GM20000 (cell line): Measurements from ENCODE around the gene GPR15.

Experiments used
- DNase-seq: peaks from one replicate; pipeline ENCODE4 v3.0.0; 2012; ENCODE audit warnings: low spot score
- CTCF ChIP-seq: IDR thresholded peaks from 2 replicates; pipeline ENCODE4 v1.5.1; 2012; ENCODE audit warnings: mild to moderate bottlenecking, control low read depth; ENCODE audit errors: extremely low read depth, missing control alignments

The GPR15 gene

DNA sequence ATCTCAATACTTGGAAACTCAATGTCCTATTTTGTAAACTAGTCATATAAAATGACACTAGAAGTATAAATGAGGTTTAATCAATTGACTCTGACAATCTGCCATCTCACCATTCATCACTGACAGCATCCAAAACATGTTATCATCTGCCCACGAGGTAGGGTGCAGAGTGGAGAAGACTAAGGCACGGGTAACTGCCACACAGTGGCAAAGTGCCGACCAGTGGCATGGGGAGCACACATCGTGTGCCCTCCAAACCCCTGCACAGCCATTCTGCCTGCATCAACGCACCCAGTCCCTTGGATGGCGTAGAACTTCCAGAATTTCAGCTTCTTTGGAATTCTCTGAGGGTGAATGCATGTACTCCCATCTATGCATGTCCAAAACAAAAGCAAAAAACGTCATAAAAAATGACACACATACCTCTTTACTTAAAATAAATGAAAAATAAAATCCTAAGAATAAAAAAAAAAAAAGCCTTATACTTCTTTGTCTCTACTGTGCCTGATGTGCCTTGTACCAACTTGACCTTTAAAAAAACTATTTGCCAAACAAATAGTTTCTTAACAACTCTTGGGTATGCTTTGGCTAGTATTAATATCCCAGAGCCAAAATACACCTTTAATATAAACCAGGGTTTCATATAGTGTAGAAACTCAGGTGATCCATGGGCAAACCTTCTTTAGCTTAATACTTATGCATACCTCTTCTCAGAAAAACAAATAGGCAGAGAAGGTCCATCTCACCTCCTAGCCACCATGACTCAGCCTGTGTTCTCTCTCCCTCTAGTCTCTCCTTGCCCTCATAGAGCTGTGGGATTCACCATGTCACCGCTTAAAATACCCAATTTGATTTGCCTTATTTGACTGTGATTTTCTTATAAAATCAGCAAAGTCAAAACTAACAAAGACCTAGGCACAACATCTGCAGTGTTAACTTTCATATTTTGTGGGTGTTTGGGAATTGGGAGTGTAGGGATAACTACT lies 48.9 kb downstream of the GPR15 start:
- TF ChIP-seq CTCF = no peak
- no peak for DNase-seq

GRCh38 chr3:98581474-98581873 lies 49.7 kb downstream of the GPR15 start:
- no peak for DNase-seq
- TF ChIP-seq CTCF = no peak

GRCh38 chr3:98582042-98582441 lies 50.3 kb downstream of the GPR15 start:
- TF ChIP-seq CTCF = no peak
- no peak for DNase-seq

DNA sequence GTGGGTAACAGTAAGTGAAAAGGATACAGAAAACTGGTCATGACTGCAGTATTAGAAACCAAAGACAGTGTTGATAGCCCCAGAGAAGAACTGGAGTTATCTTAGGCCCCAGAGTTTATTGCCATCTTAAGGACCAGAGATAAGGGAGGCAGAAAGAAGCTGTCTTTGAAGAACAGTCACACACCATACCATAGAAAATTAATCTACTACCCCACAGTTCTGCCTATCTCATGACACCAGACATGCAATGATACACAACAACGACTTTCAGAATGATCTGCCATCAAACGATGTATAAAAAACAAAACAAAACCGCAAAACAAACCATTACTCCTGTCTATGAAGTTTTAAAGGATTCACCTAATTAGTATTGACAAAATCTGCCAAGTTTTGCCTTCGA lies 52.0 kb downstream of the GPR15 start:
- no peak for TF ChIP-seq CTCF
- no peak for DNase-seq
